Subcutaneous adipose tissue (tissue), 4 donors: ENCODE results near the gene SIT1. TPM values are rescaled to one million over a fixed set of nuclear protein-coding genes. Genes with fewer than 3 reads are reported as not detected.

Experiments
- total RNA-seq, 4 donors: library from RNA; depleted of rRNA; stranded (reverse); fragments of >200 nt; gene quantifications; one replicate each; pipeline ENCODE4 v1.1.0, GENCODE V29; 2016
- TF ChIP-seq, protein P1 (sequence below): fragments of 450-650 bp; IDR thresholded peaks from one replicate; pipeline ENCODE4 v1.5.1; 2016; ENCODE audit warnings: low read depth, mild to moderate bottlenecking, control low read depth, antibody characterized with exemption, moderate library complexity

The SIT1 gene, protein sequence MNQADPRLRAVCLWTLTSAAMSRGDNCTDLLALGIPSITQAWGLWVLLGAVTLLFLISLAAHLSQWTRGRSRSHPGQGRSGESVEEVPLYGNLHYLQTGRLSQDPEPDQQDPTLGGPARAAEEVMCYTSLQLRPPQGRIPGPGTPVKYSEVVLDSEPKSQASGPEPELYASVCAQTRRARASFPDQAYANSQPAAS
- total RNA-seq: 1 to 10 TPM in 3 of 4 donors, under 1 TPM in 1; 0.82 to 6.6 (median 4.2) TPM

DNA sequence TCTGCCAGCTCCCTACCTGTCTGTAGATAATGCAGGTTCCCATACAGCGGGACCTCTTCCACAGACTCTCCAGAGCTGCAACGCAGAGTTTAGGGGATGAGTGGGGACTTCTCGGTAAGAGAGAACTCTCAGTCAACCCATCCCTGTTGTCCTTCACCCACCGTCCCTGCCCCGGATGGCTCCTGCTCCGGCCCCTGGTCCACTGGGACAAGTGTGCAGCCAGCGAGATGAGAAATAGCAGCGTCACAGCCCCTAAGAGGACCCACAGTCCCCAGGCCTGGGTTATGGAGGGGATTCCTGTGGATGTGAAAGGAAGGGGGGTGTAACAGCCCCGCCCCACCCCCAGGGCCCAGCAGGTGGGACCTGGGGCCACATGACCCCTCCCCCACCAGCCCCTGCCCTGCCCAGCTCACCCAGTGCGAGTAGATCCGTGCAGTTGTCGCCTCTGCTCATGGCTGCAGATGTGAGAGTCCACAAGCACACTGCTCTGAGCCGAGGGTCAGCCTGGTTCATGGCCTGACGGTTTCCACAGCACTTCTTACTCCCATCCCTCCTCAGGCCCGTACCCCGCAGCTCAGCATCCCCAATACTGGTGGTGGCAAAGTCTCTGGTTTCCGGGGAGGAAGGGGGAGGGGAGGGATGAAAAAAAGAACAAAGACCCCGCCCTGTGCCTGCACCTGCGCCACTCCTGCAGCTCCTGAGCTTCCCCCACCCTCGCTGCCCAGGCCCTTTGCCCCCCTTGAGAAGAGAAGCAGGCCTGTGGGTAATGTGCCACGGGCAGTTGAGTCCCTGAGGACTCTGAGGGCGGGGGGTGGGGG lies at the start of gene SIT1:
Gene SIT1 (minus strand): TSS at position 591 of the 818 bp plus-strand sequence. CDS start 78 bp downstream, at position 513.
- TF ChIP-seq, protein P1, sequence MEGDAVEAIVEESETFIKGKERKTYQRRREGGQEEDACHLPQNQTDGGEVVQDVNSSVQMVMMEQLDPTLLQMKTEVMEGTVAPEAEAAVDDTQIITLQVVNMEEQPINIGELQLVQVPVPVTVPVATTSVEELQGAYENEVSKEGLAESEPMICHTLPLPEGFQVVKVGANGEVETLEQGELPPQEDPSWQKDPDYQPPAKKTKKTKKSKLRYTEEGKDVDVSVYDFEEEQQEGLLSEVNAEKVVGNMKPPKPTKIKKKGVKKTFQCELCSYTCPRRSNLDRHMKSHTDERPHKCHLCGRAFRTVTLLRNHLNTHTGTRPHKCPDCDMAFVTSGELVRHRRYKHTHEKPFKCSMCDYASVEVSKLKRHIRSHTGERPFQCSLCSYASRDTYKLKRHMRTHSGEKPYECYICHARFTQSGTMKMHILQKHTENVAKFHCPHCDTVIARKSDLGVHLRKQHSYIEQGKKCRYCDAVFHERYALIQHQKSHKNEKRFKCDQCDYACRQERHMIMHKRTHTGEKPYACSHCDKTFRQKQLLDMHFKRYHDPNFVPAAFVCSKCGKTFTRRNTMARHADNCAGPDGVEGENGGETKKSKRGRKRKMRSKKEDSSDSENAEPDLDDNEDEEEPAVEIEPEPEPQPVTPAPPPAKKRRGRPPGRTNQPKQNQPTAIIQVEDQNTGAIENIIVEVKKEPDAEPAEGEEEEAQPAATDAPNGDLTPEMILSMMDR: no peak

DNA sequence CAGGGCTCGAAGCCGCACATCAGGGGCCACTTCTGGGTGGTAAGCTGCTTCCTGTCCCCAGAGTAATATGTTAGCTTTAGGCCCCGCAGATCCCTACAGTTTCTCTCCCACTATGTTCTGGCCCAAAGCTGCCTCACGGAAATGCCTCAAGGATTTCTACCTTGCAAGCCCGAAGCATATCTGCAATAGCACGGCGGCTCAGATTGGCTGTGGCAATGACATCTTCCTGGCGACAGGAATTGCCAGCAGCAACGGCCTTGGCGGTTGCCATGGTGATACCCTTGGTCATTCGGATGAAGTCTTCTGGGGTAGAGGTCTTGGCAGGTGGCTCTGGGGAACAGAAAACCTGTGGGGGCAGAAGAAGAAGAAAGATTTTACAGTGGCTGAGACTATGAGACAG lies 49.3 kb upstream of the SIT1 start:
- TF ChIP-seq, protein P1: no peak

DNA sequence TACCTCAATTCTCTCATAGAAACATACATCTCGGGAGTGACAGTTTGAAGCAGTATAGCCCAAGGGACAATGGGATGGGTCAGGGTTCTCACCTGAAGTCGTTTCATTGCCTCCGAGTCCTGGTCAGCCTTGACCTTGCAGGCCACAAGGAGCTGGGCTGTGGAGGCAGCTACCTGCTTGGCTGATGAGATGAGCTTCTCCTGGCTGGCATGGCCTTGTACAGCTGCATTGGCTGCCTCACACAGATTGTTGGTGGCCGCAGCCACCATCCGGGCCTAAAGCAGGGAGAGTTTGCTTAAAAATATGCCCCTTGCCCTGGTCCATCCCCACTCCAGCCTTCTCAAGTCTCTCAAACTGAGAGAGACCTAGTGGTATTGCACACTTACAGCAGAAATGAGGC lies 47.5 kb upstream of the SIT1 start:
- TF ChIP-seq, protein P1: no peak

DNA sequence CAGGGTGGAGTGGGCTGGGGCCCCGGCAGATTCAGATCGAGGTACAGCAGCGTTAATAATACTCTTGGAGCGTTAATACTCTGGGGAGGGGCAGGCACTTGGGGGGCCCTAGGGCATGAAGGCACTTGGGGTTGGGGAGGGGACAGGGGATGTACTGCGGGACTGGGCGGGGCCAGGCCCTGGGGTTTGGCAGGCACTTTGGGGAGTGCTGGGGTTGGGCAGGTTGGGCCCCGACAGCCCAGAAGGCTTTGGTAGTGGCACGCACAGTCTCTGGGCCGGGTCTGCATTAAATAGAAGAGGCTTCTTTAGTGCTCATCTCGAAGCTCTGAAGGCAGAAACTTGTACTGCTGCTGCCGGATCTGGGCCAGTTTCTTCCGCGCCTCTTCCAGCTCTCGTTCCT lies 46.8 kb upstream of the SIT1 start:
- TF ChIP-seq, protein P1: no peak

DNA sequence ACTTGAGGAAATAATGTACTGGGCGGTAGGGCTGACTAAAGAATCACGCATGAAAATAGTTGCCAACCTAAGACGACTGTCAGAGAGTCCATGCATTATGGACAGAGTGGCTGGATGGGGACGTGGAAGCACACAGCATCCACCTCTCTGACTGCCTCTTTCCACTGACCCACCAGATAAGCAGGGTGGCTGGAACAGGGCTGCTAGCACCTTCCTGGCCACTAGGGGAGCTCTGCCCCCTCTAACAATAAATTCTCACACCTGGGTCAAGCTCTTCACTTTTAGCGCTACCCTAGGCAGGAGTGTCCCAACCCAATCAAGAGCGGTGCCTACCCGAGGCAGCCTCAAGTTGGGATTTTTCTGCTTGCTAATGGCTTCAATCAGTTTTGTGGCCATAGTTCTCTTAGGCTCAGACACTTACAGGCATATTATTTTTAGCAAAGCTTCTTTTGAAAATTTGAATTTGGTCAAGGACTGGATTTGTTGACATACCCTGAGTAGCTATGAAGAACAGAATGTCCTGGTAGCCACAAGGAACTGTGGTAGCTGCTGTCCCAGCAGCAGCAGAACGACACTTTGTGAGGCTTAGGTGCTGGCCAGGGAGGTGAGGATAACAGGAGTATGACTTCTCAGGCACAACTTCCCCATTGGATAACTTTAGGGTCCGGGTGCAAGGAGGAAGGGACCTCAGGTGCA lies 45.9 kb upstream of the SIT1 start:
- TF ChIP-seq, protein P1: no peak

DNA sequence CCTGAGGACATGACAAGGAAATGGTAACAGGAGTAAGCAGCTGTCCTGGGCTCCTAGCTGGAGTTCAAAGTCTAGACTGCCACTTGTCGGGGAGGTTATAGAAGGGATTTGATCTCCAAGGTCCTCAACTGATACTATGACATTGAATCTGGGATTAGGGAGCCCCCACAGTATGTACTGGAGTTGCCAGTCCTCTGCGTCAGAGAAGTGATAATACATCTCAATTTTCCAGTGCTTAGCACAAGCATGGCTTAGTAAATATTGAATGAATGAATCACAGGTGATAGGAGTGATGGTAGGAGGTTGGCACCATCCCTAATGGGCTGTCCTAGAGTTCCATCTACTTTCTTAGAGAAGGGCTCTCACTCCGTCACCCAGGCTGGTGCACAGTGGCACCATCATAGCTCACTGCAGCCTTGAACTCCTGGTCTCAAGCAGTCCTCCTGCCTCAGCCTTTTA lies 45.2 kb upstream of the SIT1 start:
- TF ChIP-seq, protein P1: no peak
